HG02885 (cell line): Measurements from ENCODE around the gene AP1G1.
A peak's percentile ranks its signal among the peaks of the same experiment; 100 is the strongest.
"Not testable (repeated sequence)": the region's sequence is repeated elsewhere in the genome, so short reads cannot be mapped to it uniquely, and the experiment has no call there.

Experiments used
- ATAC-seq: cut with Tn5 transposase; IDR thresholded peaks from one replicate; pipeline ENCODE4 v1.9.1; 2021; ENCODE audit warnings: mild to moderate bottlenecking; ENCODE audit not compliant: unreplicated experiment, poor library complexity

Gene AP1G1

GRCh38 chr16:71808593-71809459 is at the start of gene AP1G1:
AP1G1 (minus strand) TSS chr16:71808834; CDS start chr16:71789479, 19,355 bp downstream.
- peak; percentile 84 for ATAC-seq

GRCh38 chr16:71855937-71856662 is 47.5 kb upstream of the AP1G1 start:
- ATAC-seq, result no peak

DNA sequence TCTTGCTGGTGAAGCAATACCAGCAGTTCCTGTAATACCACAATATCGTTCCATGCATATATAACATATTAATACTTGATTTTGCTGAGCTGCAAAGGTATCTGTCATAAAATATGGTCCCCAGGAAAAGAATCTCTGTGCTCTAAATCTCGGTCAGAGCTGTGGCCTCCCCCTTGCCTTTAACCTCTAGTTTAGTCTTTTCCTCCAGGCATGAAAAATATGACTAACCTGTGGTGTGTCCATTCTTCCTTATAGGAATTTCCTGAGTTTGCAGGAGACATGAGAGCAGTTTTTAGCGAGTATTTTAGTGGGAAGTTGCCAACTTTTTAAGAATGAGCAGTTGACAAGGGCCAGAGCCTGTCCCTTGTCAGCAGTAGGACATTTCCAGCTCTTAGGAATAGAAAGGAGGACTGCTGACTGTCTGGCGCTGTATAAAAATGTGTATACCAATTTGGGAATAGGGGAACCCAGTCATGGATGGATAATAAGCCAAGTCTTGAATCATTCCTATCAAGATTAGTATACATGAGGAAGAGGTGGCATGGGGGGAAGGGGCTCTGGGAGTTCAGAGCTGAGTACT is 45.8 kb upstream of the AP1G1 start:
- no peak for ATAC-seq

GRCh38 chr16:71853413-71853812 is 44.8 kb upstream of the AP1G1 start:
- peak; percentile 70 for ATAC-seq

GRCh38 chr16:71852561-71852960 is 43.9 kb upstream of the AP1G1 start:
- no peak for ATAC-seq

DNA sequence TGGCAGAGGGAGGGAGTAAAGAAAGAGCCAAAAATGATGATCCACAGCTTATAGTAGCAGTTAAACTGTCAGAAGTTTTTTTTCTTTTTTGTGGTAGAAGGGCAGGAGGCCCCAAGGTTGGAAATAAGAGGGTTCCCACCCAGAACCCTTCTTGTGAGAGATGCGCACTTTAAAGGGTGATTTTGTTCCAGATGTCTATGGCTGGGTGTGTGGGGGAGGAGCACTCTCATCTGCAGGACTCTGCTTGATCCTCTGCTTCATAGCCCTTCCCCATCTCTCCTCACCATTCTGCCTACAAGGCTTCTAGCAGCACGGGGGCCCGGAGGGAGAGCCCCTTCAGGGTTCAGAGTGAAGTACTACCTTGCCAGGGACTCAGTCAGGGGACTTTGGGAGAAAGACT is 43.5 kb upstream of the AP1G1 start:
- ATAC-seq, result no peak

DNA sequence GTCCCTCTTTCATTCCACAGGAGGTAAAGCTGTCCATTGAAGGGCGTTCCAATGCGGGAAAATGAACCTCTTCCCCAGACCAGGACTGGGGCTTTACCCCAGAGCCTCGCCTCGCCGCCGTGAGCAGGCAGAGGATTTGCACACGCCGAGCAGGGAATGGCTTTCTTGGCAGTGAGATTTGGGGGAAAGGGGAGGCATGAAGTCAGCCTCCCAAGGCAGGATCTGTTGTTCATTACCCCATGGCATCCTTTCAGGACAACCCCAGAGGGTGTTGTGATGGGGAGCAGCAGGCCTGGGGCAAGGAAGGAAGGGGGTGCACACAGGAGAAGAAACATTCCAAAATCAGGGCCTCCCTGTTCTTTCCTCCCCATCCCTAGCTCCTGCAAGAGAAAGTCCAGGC is 43.1 kb upstream of the AP1G1 start:
- ATAC-seq, result no peak

DNA sequence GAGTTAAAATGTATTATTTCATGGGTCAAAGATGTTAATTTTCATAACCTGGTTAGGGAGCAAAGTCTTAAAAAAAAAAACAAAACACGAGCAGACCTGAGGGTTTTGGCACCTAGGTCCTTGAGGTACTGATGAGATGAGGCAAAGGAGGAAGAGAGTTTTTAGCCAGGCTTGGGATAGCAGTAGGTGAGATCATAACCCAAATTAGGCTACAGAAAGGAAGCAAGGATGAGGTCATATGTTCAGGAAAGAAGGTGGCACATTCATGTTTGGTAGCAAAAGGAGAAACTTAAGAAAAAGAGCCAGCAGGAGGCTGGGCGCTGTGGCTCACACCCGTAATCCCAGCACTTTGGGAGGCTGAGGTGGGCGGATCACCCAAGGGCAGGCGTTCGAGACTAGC is 40.0 kb upstream of the AP1G1 start:
- ATAC-seq, result no peak

DNA sequence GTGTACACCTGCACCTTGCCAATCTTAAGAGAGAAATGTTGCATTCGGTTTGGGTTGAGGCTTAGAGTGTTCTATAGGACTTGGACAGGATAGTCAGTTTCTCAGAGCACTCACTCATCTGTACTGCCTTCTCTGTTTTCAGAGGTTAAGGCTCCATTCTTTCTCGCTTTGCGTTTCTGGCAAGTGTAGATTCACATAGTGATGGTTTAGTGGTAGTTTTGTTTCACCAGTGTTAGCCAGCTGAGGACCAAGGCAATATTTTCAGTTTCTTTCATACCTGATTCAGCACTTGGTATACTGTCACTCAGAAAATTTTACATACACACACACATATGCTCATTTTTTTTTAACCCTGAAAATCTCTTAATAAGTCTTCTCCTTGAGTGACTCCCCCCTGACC is 38.5 kb upstream of the AP1G1 start:
- no peak for ATAC-seq

DNA sequence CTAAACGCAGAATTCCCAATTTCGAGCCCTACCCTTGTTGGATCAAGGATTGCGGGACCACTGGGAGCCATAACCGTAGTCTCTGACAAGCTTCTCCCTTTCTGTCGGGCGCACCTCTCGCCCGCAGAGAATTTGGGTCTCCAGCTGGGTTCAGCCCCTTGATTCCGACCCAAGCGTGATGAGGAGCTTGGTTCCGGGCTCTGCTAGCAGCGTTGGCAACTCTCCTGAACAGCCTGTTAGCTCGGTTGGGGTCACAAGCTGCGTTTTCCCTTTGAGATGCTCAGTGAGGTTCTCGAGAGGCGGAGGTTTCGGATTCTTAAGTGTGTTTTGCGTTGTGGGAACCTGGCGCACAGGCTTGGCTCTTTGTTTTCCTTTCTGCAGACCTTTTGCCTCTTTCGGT is 37.8 kb upstream of the AP1G1 start:
- no peak for ATAC-seq

DNA sequence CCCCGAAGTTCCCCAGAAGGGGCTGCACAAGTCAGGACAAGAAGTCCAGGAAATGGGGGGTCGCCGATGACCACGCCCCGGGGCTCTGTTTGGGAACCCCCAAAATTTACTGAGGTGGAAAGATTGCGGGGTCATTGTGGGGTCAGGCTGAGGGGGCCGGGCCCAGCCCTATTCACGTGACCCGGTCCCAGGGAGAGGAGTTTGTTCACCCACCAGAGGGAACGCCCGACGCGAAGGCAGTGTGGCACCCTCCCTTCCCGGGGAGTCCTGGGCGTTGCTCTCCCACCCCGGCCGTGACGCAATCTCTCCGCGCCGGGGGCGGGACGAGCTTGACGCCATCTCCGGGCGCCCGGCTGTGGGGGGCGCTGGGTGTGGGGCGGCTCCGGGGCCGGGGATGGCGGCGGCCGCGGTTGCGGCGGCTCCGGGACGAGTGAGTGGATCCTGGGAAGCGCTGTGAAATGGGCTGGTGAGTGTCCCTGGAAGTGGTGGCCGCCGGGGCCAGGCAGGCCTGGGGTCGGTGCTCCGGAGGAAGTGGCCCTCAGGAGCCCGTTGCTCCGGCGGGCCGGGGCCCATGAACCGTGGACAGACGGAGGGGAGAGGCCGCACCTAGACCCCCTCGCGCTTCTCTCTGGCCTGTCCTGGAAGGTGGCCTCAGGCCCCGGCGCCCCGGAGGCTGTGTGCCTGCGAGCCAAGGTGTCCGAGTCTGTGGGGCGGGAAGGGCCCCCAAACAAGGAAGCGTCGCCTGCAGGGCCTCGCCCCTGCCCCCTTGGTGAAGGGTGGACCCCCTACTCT is 37.2 kb upstream of the AP1G1 start, which contains the start of gene ATXN1L:
Gene ATXN1L, plus strand, starts transcription at position 338 of the 792 bp plus-strand sequence. CDS start 3,765 bp downstream, outside the sequence.
- peak; percentile 70 for ATAC-seq

- ATAC-seq, result no peak
Observed at GRCh38 chr16:71843572-71843971, 34.9 kb upstream of the AP1G1 start.

DNA sequence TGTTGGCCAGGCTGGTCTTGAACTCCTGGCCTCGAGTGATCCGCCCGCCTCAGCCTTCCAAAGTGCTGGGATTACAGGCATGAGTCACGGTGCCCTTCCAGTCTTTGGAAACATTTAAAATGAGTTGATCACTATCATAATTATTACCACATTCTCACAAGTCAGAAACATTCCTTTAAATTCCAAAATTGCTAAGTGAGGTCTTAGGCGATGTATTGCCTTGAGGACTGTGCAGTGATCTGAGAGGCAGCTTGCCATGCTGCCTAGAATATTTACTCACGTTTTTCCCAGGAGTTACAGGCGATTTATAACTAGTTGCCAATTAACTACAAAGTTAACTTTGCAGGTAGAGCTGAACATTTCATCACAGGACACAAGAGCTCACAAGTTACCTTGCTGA is 31.4 kb upstream of the AP1G1 start:
- ATAC-seq, result no peak

- ATAC-seq, result no peak
Observed at GRCh38 chr16:71837150-71837549, 28.5 kb upstream of the AP1G1 start.

DNA sequence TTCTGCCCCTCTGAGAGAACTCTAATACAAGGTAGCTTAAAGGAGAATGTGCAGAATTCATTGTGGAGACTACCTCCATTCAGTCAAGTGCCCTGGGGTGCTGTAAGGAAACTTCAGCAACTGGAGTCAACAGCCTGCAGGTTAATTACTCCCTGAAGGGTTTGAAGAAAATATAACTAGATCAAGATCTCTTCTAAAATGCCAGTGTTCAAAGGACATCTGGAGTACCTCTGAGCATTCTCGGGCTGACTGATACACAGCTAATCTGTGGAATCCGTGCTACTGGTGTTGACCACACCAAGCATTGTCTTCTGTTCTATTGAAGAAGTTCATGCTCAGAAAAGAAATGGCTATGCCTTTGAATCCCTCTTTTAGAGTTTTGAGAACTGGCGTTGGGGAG is 25.7 kb upstream of the AP1G1 start:
- ATAC-seq, result no peak

DNA sequence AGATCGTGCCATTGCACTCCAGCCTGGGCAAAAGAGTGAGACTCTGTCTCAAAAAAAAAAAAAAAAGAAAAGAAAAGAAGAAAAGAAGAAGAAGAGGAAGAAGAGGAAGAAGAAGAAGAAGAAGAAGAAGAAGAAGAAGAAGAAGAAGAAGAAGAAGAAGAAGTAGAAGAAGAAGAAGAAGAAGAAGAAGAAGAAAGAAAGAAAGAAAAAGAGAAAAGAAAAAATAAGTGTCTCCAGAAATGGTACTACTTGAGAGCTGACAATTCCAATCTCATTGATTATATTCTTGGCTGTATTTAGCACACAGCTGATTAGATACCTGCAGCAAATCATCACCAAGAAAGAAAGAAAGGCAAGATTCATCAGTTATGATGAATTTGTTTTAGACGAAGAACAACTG is 23.5 kb upstream of the AP1G1 start:
- not testable (repeated sequence) for ATAC-seq

GRCh38 chr16:71831698-71832097 is 23.1 kb upstream of the AP1G1 start:
- not testable (repeated sequence) for ATAC-seq

DNA sequence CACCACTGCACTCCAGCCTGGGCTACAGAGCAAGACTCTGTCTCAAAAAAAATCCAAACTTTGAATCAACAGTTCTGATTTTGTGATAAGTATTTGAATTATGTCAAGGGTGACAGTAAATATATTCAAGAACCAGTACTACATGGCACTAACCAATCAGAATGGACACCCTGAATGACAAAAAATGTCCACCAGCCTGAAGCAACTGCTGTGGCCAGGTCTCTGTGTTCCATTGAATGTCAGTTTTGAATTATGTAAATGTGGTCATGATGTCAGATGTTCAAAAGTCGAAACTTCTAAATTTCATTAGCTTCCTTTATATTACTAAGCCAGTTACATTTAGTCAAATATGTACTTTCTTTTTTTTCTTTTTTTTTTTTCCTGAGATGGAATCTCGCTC is 21.7 kb upstream of the AP1G1 start:
- no peak for ATAC-seq

DNA sequence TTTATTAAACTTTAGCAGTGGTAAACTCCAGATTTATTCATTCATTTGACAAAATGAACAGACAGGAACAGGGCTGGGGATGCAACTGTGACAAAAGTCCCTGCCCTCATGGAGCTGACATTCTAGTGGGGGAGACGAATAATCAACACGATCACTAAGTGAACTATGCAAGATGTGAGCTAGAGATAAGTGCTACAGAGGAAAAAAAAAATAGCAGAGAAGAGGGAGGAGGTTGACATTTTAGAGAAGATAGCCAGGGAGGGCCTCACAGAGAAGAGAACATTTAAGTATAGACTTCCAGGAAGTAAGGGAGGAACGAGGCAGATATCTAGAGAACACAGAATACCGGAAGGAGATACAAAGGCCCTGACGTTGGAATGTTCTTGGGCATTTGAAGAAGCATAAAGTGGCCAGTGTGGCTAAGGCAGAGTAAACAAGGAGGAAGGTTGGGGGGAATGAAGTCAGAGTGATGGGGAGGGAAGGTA is 17.9 kb upstream of the AP1G1 start:
- ATAC-seq, result no peak

GRCh38 chr16:71817155-71817500 is 8.5 kb upstream of the AP1G1 start:
- not testable (repeated sequence) for ATAC-seq
